Lower lobe of right lung (tissue), 2 donors: ENCODE results near the gene RGS7BP. TPM values are rescaled to one million over a fixed set of nuclear protein-coding genes. Genes with fewer than 3 reads are reported as not detected.
A peak's percentile ranks its signal among the peaks of the same experiment; 100 is the strongest.

Experiments
- ATAC-seq, 2 donors: fragments of 200-7000 bp; cut with Tn5 transposase; one replicate each; pipeline ENCODE4 v1.9.1; 2020 to 2022; ENCODE audit warnings: mild to moderate bottlenecking in 2 of 2, moderate library complexity in 2 of 2
- DNase-seq: peaks from one replicate; pipeline ENCODE4 v3.0.0-alpha.2; 2020
- H3K27ac ChIP-seq: fragments of 200-600 bp; one replicate; pipeline ENCODE4 v1.8.0; 2022
- H3K27me3 ChIP-seq: fragments of 200-600 bp; one replicate; pipeline ENCODE4 v1.8.0; 2022; ENCODE audit warnings: low read depth
- H3K36me3 ChIP-seq: fragments of 200-600 bp; one replicate; pipeline ENCODE4 v1.8.0; 2022; ENCODE audit warnings: mild to moderate bottlenecking
- H3K4me1 ChIP-seq: fragments of 200-600 bp; one replicate; pipeline ENCODE4 v1.8.0; 2022
- H3K4me3 ChIP-seq: fragments of 200-600 bp; one replicate; pipeline ENCODE4 v1.8.0; 2022; ENCODE audit warnings: mild to moderate bottlenecking
- H3K9me3 ChIP-seq: fragments of 200-600 bp; one replicate; pipeline ENCODE4 v1.8.0; 2022
- intact Hi-C: fragments of 100-400 bp; cut with DNase I; formaldehyde crosslinking; loops from one replicate; pipeline ENCODE4 v1.11.0; 2022
- total RNA-seq: library from RNA; stranded (reverse); fragmentation: NEBNext Ultra II Directional; extraction: Animal tissue kit (Norgen Biotek cat#: 25700); gene quantifications from one replicate; pipeline ENCODE4 v1.2.1, GENCODE V29; 2021
- TF ChIP-seq, protein P1 (sequence below): fragments of 200-600 bp; IDR thresholded peaks from one replicate; pipeline ENCODE4 v1.8.0; 2022; ENCODE audit warnings: antibody characterized with exemption, mild to moderate bottlenecking
- donor health status: DM: no; HTN: yes; CAD: no; lungs with severe emphysema.

Gene RGS7BP
- total RNA-seq, 1 donor from 2014 or later = 1.6 TPM

DNA sequence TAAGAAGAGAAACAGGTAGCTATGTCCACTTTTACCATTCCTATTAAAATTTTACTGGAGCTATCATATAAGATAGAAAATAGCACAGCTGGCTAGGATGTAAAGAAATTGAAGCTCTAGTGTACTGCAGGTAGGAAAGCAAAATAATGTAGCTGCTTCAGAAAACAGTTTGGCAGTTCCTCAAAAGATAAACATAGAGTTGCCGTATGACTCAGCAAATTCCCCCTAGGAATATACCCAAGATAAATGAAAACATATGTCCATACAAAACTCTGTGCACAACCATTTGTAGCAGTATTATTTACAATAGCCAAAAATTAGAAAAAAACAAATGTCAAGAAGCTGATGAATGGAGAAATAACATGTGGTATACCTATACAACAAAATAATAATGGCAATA is 119.9 kb downstream of the RGS7BP start:
- Histone ChIP-seq H3K36me3 (no peaks in the 10 kb centered on the region), H3K9me3 (no peaks in the 10 kb centered on the region), H3K27me3 (no peaks in the 10 kb centered on the region), H3K4me1 (no peaks in the 10 kb centered on the region), H3K27ac (no peak overlapping the region), H3K4me3 (no peak overlapping the region)
- ATAC-seq (no peak), DNase-seq (no peak)
- intact Hi-C loops = no loop called here
- TF ChIP-seq, protein P1, sequence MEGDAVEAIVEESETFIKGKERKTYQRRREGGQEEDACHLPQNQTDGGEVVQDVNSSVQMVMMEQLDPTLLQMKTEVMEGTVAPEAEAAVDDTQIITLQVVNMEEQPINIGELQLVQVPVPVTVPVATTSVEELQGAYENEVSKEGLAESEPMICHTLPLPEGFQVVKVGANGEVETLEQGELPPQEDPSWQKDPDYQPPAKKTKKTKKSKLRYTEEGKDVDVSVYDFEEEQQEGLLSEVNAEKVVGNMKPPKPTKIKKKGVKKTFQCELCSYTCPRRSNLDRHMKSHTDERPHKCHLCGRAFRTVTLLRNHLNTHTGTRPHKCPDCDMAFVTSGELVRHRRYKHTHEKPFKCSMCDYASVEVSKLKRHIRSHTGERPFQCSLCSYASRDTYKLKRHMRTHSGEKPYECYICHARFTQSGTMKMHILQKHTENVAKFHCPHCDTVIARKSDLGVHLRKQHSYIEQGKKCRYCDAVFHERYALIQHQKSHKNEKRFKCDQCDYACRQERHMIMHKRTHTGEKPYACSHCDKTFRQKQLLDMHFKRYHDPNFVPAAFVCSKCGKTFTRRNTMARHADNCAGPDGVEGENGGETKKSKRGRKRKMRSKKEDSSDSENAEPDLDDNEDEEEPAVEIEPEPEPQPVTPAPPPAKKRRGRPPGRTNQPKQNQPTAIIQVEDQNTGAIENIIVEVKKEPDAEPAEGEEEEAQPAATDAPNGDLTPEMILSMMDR = no peak

DNA sequence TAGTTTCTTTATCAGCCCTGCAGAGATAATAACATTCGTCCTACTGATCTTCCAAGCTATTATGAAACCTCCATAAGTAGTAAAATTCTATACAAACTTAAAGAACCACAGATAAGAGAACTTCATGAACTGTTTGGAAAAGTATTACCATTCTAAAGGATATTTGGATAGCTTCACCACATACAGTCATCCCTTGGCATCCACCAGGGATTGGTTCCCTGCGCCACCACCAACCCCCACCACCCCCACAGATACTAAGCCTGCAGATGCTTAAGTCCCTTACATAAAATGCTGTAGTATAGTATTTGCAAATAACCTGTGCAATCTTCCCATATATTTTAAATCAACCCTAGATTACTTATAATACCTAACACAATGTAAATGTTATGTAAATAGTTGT is 123.1 kb downstream of the RGS7BP start:
- Histone ChIP-seq H3K4me1 (no peaks in the 10 kb centered on the region), H3K9me3 (no peaks in the 10 kb centered on the region), H3K27ac (no peak overlapping the region), H3K27me3 (no peaks in the 10 kb centered on the region), H3K4me3 (no peak overlapping the region), H3K36me3 (no peaks in the 10 kb centered on the region)
- intact Hi-C loops = no loop called here
- ATAC-seq = no peak
- TF ChIP-seq, protein P1 = no peak
- no peak for DNase-seq

DNA sequence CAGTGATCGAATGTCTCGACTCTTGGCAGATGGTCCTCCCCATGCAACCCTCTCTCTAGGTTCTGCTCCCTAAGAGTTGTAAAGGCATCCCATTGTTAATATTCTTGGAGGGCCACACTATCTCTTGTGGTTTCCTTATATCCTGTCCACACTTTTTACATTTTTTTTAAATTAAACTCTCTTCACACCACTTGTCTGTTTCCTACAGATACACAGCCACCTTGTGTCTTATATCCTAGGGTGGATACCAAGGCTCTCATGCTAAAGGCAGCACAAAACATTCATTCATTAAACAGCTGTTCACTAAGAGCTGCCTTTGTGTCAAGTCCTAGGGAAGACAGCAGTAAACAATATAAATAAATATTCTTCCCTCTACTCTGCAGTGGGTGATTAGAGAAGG is 124.0 kb downstream of the RGS7BP start:
- ATAC-seq (no peak), DNase-seq (no peak)
- no peaks in the 10 kb centered on the region for H3K27me3 ChIP-seq
- no peaks in the 10 kb centered on the region for H3K9me3 ChIP-seq
- no peak overlapping the region for H3K4me3 ChIP-seq
- TF ChIP-seq, protein P1 = no peak
- H3K27ac ChIP-seq = no peak overlapping the region
- intact Hi-C loops = loop anchor here (10.0 kb wide), 1 partner anchor 155 kb away; no protein-coding TSS in a partner anchor
- no peaks in the 10 kb centered on the region for H3K36me3 ChIP-seq
- H3K4me1 ChIP-seq = no peaks in the 10 kb centered on the region

DNA sequence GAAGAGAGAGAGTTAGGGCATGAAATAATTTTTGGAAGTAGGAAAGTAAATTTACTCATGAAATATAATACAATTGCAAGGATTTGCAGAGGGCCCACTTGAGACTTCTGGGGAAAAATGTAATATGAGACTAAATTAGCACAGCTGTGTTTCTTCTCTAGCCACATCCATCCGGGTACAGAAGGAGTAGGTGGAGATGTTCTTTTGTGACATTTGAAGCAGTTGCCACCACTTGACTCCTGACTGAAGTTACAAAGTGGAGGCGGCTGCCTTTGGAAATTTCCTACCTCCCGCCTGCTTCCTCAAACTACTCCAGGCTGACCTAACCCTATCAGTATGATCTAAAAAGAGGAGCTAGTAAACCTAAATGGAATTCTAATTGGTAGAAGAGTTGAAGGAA is 126.4 kb downstream of the RGS7BP start:
- DNase-seq (peak; percentile 46), ATAC-seq (peak; percentile 85 to 89)
- Histone ChIP-seq H3K4me1 (no peaks in the 10 kb centered on the region), H3K27ac (no peak overlapping the region), H3K9me3 (no peaks in the 10 kb centered on the region), H3K36me3 (no peaks in the 10 kb centered on the region), H3K4me3 (no peak overlapping the region), H3K27me3 (no peaks in the 10 kb centered on the region)
- TF ChIP-seq, protein P1 = no peak
- intact Hi-C loops = loop anchor here (10.0 kb wide), 1 partner anchor 153 kb away; no protein-coding TSS in a partner anchor

DNA sequence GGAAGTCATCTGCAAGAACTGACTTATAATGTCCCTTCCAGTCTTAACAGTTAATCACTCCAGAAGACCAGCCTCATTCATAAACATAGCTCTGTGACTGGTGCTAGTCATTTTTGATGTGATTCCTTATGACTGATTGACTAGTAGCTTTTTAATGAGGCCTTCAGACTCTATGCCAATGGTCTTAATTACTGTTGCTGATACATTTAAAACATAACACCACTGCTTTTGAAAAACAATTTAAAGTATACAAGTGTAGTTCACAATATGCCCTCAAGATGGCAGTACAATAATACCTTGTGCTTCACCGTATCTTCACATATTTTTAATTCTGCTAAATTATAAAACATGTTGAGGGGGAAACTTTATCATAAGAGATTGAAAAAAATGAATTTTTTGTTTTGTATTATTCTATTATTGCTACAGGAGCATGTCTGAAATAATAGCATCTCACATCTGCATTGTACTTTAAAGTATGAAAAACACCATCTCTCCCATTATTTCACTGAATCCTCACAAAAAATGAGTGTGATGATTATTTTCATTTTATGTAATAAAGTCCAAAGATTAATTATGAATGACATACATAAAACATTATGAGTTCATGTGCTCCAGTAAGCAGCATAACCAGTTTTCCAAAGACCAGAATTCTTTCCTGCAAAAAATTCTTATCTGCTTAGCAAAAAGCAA is 129.3 kb downstream of the RGS7BP start:
- Histone ChIP-seq H3K4me1 (no peaks in the 10 kb centered on the region), H3K27me3 (no peaks in the 10 kb centered on the region), H3K36me3 (no peaks in the 10 kb centered on the region), H3K9me3 (no peaks in the 10 kb centered on the region), H3K27ac (no peak overlapping the region), H3K4me3 (no peak overlapping the region)
- ATAC-seq (peak in 1 of 2 donors; percentile 53), DNase-seq (no peak)
- intact Hi-C loops = loop anchor here (10.0 kb wide), 1 partner anchor 150 kb away; no protein-coding TSS in a partner anchor
- TF ChIP-seq, protein P1 = peak; percentile 81
